ENCODE results near the gene TBC1D23. TPM values are rescaled to one million over a fixed set of nuclear protein-coding genes. Genes with fewer than 3 reads are reported as not detected.
"Not testable (repeated sequence)": the region's sequence is repeated elsewhere in the genome, so short reads cannot be mapped to it uniquely, and the experiment has no call there.

The TBC1D23 gene
- total RNA-seq, 1 donor from 2014 or later: 48.8 TPM

- Mint-ChIP-seq H3K4me3 (ENCODE audit: low read depth) (no peak overlapping the region), H3K27me3 (no peaks in the 10 kb centered on the region), H3K9me3 (ENCODE audit: low read depth) (no peaks in the 10 kb centered on the region), H3K27ac (no peak overlapping the region), H3K36me3 (ENCODE audit: insufficient read depth) (peaks cover 45% of the 10 kb centered on the region), H3K4me1 (ENCODE audit: low read depth) (no peaks in the 10 kb centered on the region)
- no peak for TF ChIP-seq CTCF (IDR thresholded peaks at IDR 0.05; ENCODE audit: unreplicated experiment)
- no peak for DNase-seq (ENCODE audit: low spot score, unreplicated experiment)
Observed at GRCh38 chr3:100348727-100349126, 87.9 kb downstream of the TBC1D23 start.

GRCh38 chr3:100351770-100352169 lies 91.0 kb downstream of the TBC1D23 start:
- peaks cover 43% of the 10 kb centered on the region for H3K36me3 Mint-ChIP-seq (ENCODE audit: insufficient read depth)
- DNase-seq (ENCODE audit: low spot score, unreplicated experiment); H3K27me3 Mint-ChIP-seq; H3K9me3 Mint-ChIP-seq (ENCODE audit: low read depth); H3K27ac Mint-ChIP-seq; H3K4me3 Mint-ChIP-seq (ENCODE audit: low read depth); H3K4me1 Mint-ChIP-seq (ENCODE audit: low read depth): not testable (repeated sequence)

- H3K4me1 Mint-ChIP-seq (ENCODE audit: low read depth): no peaks in the 10 kb centered on the region
- DNase-seq (ENCODE audit: low spot score, unreplicated experiment): no peak
- no peaks in the 10 kb centered on the region for H3K27me3 Mint-ChIP-seq
- no peak overlapping the region for H3K4me3 Mint-ChIP-seq (ENCODE audit: low read depth)
- TF ChIP-seq CTCF (IDR thresholded peaks at IDR 0.05; ENCODE audit: unreplicated experiment): no peak
- H3K27ac Mint-ChIP-seq: no peak overlapping the region
- H3K36me3 Mint-ChIP-seq (ENCODE audit: insufficient read depth): peaks cover 41% of the 10 kb centered on the region
- H3K9me3 Mint-ChIP-seq (ENCODE audit: low read depth): no peaks in the 10 kb centered on the region
Observed at GRCh38 chr3:100352296-100353231, 91.8 kb downstream of the TBC1D23 start.

GRCh38 chr3:100354850-100355249 lies 94.1 kb downstream of the TBC1D23 start:
- Mint-ChIP-seq H3K36me3 (ENCODE audit: insufficient read depth) (peaks cover 33% of the 10 kb centered on the region), H3K4me1 (ENCODE audit: low read depth) (no peaks in the 10 kb centered on the region)
- TF ChIP-seq CTCF (IDR thresholded peaks at IDR 0.05; ENCODE audit: unreplicated experiment): no peak

GRCh38 chr3:100358413-100358812 lies 97.6 kb downstream of the TBC1D23 start:
- Mint-ChIP-seq H3K4me3 (ENCODE audit: low read depth) (no peak overlapping the region), H3K27me3 (no peaks in the 10 kb centered on the region), H3K9me3 (ENCODE audit: low read depth) (peaks cover 3% of the 10 kb centered on the region), H3K4me1 (ENCODE audit: low read depth) (peaks cover 3% of the 10 kb centered on the region), H3K27ac (peak overlapping the region; percentile 63), H3K36me3 (ENCODE audit: insufficient read depth) (peaks cover 15% of the 10 kb centered on the region)
- no peak for TF ChIP-seq CTCF (IDR thresholded peaks at IDR 0.05; ENCODE audit: unreplicated experiment)
- no peak for DNase-seq (ENCODE audit: low spot score, unreplicated experiment)

More at GRCh38 chr3:100354850-100355249, 94.1 kb downstream of the TBC1D23 start:
- DNase-seq (ENCODE audit: low spot score, unreplicated experiment): no peak
- Mint-ChIP-seq H3K9me3 (ENCODE audit: low read depth) (no peaks in the 10 kb centered on the region), H3K4me3 (ENCODE audit: low read depth) (no peak overlapping the region), H3K27ac (no peak overlapping the region), H3K27me3 (no peaks in the 10 kb centered on the region)

- H3K36me3 Mint-ChIP-seq (ENCODE audit: insufficient read depth): peaks cover 16% of the 10 kb centered on the region
- peak overlapping the region; percentile 63 for H3K27ac Mint-ChIP-seq
- no peak for TF ChIP-seq CTCF (IDR thresholded peaks at IDR 0.05; ENCODE audit: unreplicated experiment)
- peaks cover 3% of the 10 kb centered on the region for H3K9me3 Mint-ChIP-seq (ENCODE audit: low read depth)
- no peaks in the 10 kb centered on the region for H3K27me3 Mint-ChIP-seq
- no peak for DNase-seq (ENCODE audit: low spot score, unreplicated experiment)
- no peak overlapping the region for H3K4me3 Mint-ChIP-seq (ENCODE audit: low read depth)
- H3K4me1 Mint-ChIP-seq (ENCODE audit: low read depth): peaks cover 3% of the 10 kb centered on the region
Observed at GRCh38 chr3:100359035-100359434, 98.2 kb downstream of the TBC1D23 start.

All from progenitor cell of endocrine pancreas (in vitro differentiated cells).